Fibroblast of mammary gland (primary cell): ENCODE results near the gene GNAL.
A peak's percentile ranks its signal among the peaks of the same experiment; 100 is the strongest.
"Not testable (repeated sequence)": the region's sequence is repeated elsewhere in the genome, so short reads cannot be mapped to it uniquely, and the experiment has no call there.

Experiments used
- DNase-seq: peaks from one replicate; pipeline ENCODE4 v3.0.0-alpha.2; 2010; ENCODE audit warnings: low read depth
- H3K4me3 ChIP-seq: 2 replicates; pipeline ENCODE4 v1.5.1; 2011; ENCODE audit warnings: low read depth, mild to moderate bottlenecking, low read length, moderate library complexity; ENCODE audit not compliant: control insufficient read depth
- CTCF ChIP-seq: conservative IDR thresholded peaks from 2 replicates; pipeline ENCODE4 v1.5.1; 2011; ENCODE audit warnings: low read depth, low read length, inconsistent platforms; ENCODE audit not compliant: control insufficient read depth, insufficient read depth

The GNAL gene

DNA sequence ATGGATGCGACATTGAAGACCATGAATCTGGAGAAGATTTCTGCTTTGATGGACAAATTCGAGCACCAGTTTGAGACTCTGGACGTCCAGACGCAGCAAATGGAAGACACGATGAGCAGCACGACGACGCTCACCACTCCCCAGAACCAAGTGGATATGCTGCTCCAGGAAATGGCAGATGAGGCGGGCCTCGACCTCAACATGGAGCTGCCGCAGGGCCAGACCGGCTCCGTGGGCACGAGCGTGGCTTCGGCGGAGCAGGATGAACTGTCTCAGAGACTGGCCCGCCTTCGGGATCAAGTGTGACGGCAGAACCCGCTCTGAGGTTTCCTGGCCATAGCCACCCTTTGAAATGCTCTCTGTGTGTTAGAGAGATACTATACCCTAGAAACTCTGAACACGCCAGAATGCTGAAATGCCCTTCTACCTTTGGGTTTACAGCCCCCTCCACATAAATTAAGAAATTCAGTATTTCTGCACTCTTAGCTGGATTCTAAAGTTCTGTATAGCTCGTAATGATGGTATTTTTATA is 162.8 kb downstream of the GNAL start:
- peak overlapping the region; percentile 90 for H3K4me3 ChIP-seq
- no peak for DNase-seq
- TF ChIP-seq CTCF, result no peak

- not testable (repeated sequence) for DNase-seq, H3K4me3 ChIP-seq
Measured at GRCh38 chr18:11854554-11854953, 165.5 kb downstream of the GNAL start.

DNA sequence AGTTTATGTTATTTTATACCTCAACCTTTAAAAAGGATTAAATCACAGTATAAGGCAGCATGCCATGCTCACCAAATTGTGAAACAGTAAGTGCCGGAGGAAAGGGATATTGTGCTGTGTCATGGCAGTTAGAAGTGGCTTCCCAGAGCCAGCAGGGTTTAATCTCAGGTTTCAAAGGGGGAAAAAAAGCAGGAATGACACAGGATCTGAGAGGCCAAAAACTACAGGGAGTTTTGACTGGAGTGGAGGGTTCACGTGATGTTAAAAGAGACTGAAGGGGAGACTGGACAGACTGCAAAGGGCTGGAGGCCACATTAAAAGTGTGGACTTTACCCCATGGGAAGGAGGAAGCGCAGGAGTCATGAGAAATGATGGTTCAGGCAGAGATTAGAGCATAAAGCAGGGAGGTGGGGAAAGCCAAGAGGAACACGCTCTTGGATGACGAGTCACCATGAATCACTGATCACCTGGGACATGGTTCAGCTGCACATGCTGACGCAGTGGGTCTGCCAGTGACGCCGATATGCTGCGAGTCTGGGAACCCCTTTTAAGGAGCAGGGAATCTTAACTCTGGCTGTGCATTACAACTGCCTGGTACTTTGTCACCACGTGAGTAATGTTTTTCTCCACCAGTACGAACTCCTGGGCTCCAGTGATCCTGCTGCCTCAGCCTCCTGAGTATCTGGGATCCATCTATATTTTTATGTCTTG is 168.3 kb downstream of the GNAL start:
- peak; percentile 100 for DNase-seq
- H3K4me3 ChIP-seq, result peak overlapping the region; percentile 12
- TF ChIP-seq CTCF, result no peak

DNA sequence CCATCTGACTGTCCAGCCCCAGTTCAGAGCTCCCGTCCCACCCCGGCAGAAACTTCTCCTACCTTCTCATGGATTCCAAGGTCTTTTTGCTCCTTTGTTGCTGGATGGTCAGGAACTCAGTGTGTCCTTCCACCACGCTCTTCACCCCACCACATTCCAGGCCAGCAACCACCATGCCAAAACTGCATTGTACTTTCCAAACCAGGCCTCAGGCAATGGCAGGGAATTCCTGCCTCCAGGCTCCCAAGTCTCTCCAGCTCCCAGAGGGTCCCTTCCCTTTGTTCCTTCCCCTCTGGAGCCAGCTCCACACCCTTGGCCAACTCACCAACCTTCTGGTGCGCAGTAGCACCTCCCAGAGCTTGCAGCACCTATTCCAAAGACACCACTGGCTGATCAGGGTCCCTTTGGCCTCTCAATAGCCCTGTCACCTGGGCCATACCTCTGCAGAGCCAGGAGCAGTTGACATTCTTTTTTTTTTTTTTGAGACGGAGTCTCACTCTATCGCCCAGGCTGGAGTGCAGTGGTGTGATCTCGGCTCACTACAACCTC is 170.3 kb downstream of the GNAL start:
- H3K4me3 ChIP-seq, result no peak overlapping the region
- DNase-seq, result no peak

GRCh38 chr18:11859903-11860407 is 170.9 kb downstream of the GNAL start:
- DNase-seq, result peak; percentile 90
- peak; percentile 22 for TF ChIP-seq CTCF
- H3K4me3 ChIP-seq, result no peak overlapping the region

More for the DNA sequence above, 170.3 kb downstream of the GNAL start:
- no peak for TF ChIP-seq CTCF

- DNase-seq, result no peak
- no peak for TF ChIP-seq CTCF
Measured at GRCh38 chr18:11860594-11861450, 171.8 kb downstream of the GNAL start.

GRCh38 chr18:11861583-11862288 is 172.7 kb downstream of the GNAL start:
- no peak for TF ChIP-seq CTCF
- DNase-seq, result no peak
- no peak overlapping the region for H3K4me3 ChIP-seq

More at GRCh38 chr18:11860594-11861450, 171.8 kb downstream of the GNAL start:
- no peak overlapping the region for H3K4me3 ChIP-seq
